GM06990 (cell line): ENCODE measurements around the gene DNAJC13.
A peak's percentile ranks its signal among the peaks of the same experiment; 100 is the strongest.

Experiments
- DNase-seq: peaks from one replicate; pipeline ENCODE4 v3.0.0-alpha.2; 2011; ENCODE audit not compliant: insufficient read length; ENCODE audit errors: extremely low read depth
- H3K27me3 ChIP-seq: replicated peaks from 2 replicates; pipeline ENCODE4 v1.6.0; 2011; ENCODE audit warnings: low read length; ENCODE audit not compliant: control insufficient read depth, insufficient read depth
- H3K36me3 ChIP-seq: 2 replicates; pipeline ENCODE4 v1.5.1; 2011; ENCODE audit warnings: low read length; ENCODE audit not compliant: control insufficient read depth, insufficient read depth
- H3K4me3 ChIP-seq: replicated peaks from 2 replicates; pipeline ENCODE4 v1.5.1; 2011; ENCODE audit warnings: low read depth, mild to moderate bottlenecking, control low read depth, low read length
- CTCF ChIP-seq: IDR thresholded peaks from 2 replicates; pipeline ENCODE4 v1.5.1; 2011; ENCODE audit warnings: low read length, control low read depth, mild to moderate bottlenecking, inconsistent platforms; ENCODE audit not compliant: insufficient read depth, poor library complexity, severe bottlenecking

DNAJC13 gene

GRCh38 chr3:132535575-132536441, 118.5 kb downstream of the DNAJC13 start:
- peak; percentile 46 for TF ChIP-seq CTCF
- no peak overlapping the region for H3K4me3 ChIP-seq
- no peak for DNase-seq
- no peaks in the 10 kb centered on the region for H3K27me3 ChIP-seq
- H3K36me3 ChIP-seq = peaks cover 2% of the 10 kb centered on the region

- no peak for DNase-seq
- Histone ChIP-seq H3K4me3 (no peak overlapping the region), H3K27me3 (no peaks in the 10 kb centered on the region), H3K36me3 (peaks cover 1% of the 10 kb centered on the region)
- no peak for TF ChIP-seq CTCF
Observed at GRCh38 chr3:132536442-132537153, 119.3 kb downstream of the DNAJC13 start.

- peaks cover 1% of the 10 kb centered on the region for H3K36me3 ChIP-seq
- no peak for DNase-seq
- no peaks in the 10 kb centered on the region for H3K27me3 ChIP-seq
- no peak overlapping the region for H3K4me3 ChIP-seq
- TF ChIP-seq CTCF = no peak
Observed at GRCh38 chr3:132537297-132537696, 120.0 kb downstream of the DNAJC13 start.

- TF ChIP-seq CTCF = no peak
- Histone ChIP-seq H3K36me3 (peaks cover 1% of the 10 kb centered on the region), H3K27me3 (no peaks in the 10 kb centered on the region)
Observed at GRCh38 chr3:132538072-132538471, 120.8 kb downstream of the DNAJC13 start.

GRCh38 chr3:132539681-132540080, 122.4 kb downstream of the DNAJC13 start:
- no peak for TF ChIP-seq CTCF
- DNase-seq = no peak
- Histone ChIP-seq H3K4me3 (no peak overlapping the region), H3K36me3 (peaks cover 1% of the 10 kb centered on the region), H3K27me3 (no peaks in the 10 kb centered on the region)

More at GRCh38 chr3:132538072-132538471, 120.8 kb downstream of the DNAJC13 start:
- no peak for DNase-seq
- no peak overlapping the region for H3K4me3 ChIP-seq
